Dermis blood vessel endothelial cell (primary cell): ENCODE results near the gene IRF3. TPM values are rescaled to one million over a fixed set of nuclear protein-coding genes. Genes with fewer than 3 reads are reported as not detected.
"Not testable (repeated sequence)": the region's sequence is repeated elsewhere in the genome, so short reads cannot be mapped to it uniquely, and the experiment has no call there.

Experiments
- DNase-seq: peaks from one replicate; pipeline ENCODE4 v3.0.0; 2010
- total RNA-seq: library from RNA; depleted of rRNA; stranded (reverse); fragments of >200 nt; gene quantifications from 2 replicates; pipeline ENCODE4 v1.2.3, GENCODE V29; 2014

The IRF3 gene
- total RNA-seq, 1 donor from 2014 or later, result 47.3 TPM

DNA sequence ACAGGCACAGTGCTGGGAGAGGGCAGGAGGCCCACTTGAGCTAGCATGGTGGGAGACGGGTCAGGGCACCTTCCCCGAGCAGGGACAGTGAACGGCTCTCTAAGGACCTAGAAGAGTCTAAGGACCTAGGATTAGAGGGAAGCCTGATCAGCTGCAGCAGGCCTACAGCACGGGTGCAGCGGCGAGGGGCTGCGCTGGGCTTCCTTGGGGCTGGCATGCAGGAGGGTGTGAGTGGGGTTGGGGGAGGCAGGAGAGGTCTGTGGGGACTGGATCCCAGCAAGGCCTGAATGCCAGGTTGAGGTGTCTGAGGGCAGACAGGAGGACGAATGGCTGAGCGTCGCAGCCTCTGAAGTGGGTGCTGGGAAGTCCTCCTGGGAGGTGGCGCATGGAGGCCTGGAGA is 20.1 kb downstream of the IRF3 start:
- no peak for DNase-seq

DNA sequence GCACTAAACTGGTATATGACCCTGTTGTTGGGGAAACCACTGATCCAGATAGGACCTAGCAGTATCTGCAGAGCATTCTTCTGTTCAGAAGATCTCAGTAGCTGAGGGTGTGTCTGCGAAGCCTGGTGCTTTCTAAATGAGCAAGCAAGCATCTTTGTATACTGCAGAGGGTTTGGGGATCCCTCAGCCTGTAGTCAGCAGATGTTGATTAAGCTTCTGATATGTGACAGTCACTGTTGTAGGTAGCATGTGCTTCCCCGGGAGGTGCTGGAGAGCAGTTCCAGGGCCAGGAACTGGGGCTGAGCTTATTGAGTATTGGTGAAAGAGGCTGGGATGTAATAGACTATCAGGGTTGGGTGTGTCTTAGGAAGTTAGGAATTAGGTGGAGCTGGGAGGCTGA is 22.2 kb downstream of the IRF3 start:
- no peak for DNase-seq

- DNase-seq, result peak; percentile 36
These were observed 23.1 kb downstream of the IRF3 start for GRCh38 chr19:49642492-49643035.

GRCh38 chr19:49641688-49642491 is 23.8 kb downstream of the IRF3 start, which contains the start of gene SCAF1:
Gene SCAF1 (plus strand): TSS chr19:49642209. CDS start chr19:49645027, 2,818 bp downstream.
- peak; percentile 99 for DNase-seq

GRCh38 chr19:49640113-49640898 is 25.4 kb downstream of the IRF3 start, which contains the start of gene RRAS:
Gene RRAS (minus strand): TSS chr19:49640143. CDS start chr19:49640098, 45 bp downstream.
- DNase-seq, result peak; percentile 100

DNA sequence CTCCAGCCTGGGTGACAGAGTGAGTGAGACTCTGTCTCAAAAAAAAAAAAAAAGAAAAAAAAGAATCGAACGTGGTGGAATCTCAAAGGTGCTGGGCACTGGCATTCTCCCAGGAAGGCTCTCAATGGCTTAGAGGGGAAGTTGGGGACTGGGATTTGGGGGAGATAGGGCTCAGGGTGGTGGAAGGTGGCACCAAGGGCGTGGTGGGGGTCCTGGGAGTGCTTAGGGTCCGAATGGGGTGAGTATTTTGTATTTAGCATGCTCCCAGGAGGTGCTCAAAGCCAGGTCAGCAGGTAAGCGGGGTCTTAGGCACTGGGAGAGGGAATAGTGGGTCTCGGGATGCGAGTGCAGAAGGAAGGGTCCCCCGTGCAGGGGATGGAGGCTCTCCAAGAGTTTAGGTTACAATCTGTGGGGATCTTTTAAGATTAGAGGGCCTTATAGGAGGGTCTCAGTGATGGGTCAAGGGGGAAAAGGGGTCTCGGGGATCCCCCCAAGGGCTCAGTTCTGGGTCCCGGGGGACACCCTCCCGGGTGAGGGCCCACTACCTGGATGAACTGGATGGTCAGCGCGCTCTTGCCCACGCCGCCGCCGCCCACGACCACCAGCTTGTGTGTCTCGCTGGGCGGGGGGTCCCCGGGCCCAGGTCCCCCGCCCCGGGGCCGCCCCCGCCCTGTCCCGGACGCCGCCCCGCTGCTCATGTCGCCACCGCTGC is 26.1 kb downstream of the IRF3 start:
- DNase-seq, result no peak

GRCh38 chr19:49637821-49638738 is 27.6 kb downstream of the IRF3 start:
- peak; percentile 51 for DNase-seq

- DNase-seq, result no peak
These were observed 29.3 kb downstream of the IRF3 start for GRCh38 chr19:49636233-49636932.

- peak; percentile 40 for DNase-seq
These were observed 30.0 kb downstream of the IRF3 start for GRCh38 chr19:49635530-49636232.

GRCh38 chr19:49633273-49633672 is 32.4 kb downstream of the IRF3 start:
- DNase-seq, result not testable (repeated sequence)

DNA sequence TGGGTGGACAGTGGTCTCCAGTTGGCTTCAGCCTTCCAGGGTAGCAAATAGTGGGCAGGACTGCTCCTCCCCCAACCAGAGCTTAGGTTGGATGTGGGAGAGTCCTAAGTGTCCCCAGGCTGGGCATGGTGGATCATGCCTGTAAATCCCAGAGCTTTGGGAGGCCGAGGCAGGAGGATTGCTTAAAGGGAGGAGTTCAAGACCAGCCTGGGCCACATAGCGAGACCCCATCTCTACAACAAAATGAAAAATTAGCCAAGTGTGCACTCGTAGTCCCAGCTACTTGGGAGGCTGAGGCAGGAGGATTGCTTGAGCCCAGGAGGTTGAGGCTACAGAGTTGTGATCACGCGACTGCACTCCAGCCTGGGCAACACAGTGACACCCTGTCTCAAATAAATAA is 33.1 kb downstream of the IRF3 start:
- no peak for DNase-seq

- DNase-seq, result no peak
These were observed 34.0 kb downstream of the IRF3 start for GRCh38 chr19:49631610-49632192.

GRCh38 chr19:49631014-49631588 is 34.6 kb downstream of the IRF3 start:
- peak; percentile 57 for DNase-seq

GRCh38 chr19:49629659-49630058 is 36.0 kb downstream of the IRF3 start:
- no peak for DNase-seq

GRCh38 chr19:49626226-49626625 is 39.4 kb downstream of the IRF3 start:
- DNase-seq, result no peak

DNA sequence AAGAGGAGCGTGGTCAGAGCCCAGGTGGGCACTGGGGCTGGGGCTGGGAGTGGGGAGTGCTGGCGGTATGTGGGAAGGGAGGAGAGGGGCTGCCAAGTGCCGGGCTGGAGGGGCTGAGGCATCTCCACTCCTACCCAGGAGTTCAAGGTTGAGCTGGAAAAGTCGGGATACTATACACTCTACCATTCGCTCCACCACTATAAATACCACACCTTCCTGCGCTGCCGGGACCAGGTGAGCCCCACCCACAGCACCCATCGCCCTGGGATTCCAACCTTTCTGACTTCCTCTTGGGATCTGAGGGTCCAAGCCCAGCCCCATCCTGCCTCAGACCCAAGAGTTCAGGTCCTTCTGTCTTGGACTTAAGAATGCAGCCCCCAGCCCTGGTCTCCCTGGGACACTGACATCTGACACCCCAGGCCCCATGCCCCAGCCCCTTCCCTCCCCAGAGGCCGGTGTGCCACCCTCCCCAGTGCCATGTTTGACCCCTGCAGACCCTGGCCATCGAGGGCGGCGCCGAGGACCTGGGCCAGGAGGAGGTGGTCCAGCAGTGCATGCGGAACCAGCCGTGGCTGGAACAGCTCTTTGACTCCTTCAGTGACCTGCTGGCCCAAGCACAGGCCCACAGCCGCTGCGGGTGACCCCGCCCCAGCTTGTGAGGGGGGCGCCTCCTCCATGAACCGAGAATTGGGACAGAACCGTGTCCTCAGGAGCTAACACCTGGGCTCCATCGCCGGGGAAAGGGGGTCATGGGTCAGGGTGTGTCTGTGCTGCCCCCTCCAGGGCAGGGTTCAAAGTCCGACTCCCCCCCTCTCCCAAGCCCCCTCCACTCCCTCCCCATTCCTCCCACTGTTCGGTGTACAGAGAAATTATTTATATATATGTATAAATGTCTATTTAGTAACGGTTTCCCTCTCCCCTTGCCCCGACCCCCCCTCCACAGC is 40.4 kb downstream of the IRF3 start:
- no peak for DNase-seq

GRCh38 chr19:49617860-49618259 is 47.8 kb downstream of the IRF3 start:
- not testable (repeated sequence) for DNase-seq

DNA sequence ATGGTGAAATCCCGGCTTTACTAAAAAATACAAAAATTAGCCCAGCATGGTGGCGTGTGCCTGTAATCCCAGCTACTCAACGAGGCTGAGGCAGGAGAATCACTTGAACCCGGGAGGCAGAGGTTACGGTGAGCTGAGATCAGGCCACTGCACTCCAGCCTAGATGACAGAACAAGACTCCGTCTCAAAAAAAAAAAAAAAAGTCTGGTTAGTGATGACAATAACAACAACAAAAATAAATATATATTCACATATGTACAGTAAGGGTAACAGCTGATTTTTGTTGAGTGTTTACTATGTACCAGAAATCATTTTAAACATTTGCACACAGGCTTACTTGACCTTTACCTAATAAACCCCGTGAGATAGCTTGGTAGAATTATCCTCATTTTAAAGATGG is 48.7 kb downstream of the IRF3 start:
- no peak for DNase-seq
